ENCODE results near the gene HASPIN.

- TF ChIP-seq ZNF696 (CRISPR knock-in tag; conservative IDR thresholded peaks at IDR 0.05) (no peak), MYBL2 (IDR thresholded peaks at IDR 0.05; ENCODE audit: low read depth) (no peak), MYBL2 (CRISPR knock-in tag; IDR thresholded peaks at IDR 0.05; ENCODE audit: borderline replicate concordance) (no peak), ATF3 (IDR thresholded peaks at IDR 0.05) (no peak), ATF3 (CRISPR knock-in tag; conservative IDR thresholded peaks at IDR 0.05) (no peak), POLR2A (conservative IDR thresholded peaks at IDR 0.05) (no peak), ZNF449 (CRISPR knock-in tag; IDR thresholded peaks at IDR 0.05) (no peak), GTF3C2 (IDR thresholded peaks at IDR 0.05; ENCODE audit: borderline replicate concordance, extremely low read depth, insufficient read length) (no peak), ZBTB40 (IDR thresholded peaks at IDR 0.05) (no peak), ZBTB40 (CRISPR knock-in tag; IDR thresholded peaks at IDR 0.05) (no peak), FOXP1 (CRISPR knock-in tag; IDR thresholded peaks at IDR 0.05) (no peak), CTCF (IDR thresholded peaks at IDR 0.05 in 2 of 3, conservative IDR thresholded peaks at IDR 0.05 in 1 of 3; ENCODE audit: insufficient read depth in 2 of 3, low read depth in 1 of 3, low read length in 3 of 3) (no peak)
Observed at GRCh38 chr17:3712811-3713463, 10.8 kb upstream of the HASPIN start.
